GM19328 (cell line): ENCODE measurements around the gene MAGEA6.
"Not testable (repeated sequence)": the region's sequence is repeated elsewhere in the genome, so short reads cannot be mapped to it uniquely, and the experiment has no call there.

Source experiments
- ATAC-seq: cut with Tn5 transposase; IDR thresholded peaks from one replicate; pipeline ENCODE4 v1.9.1; 2021; ENCODE audit warnings: mild to moderate bottlenecking, moderate library complexity; ENCODE audit not compliant: unreplicated experiment

The MAGEA6 gene

DNA sequence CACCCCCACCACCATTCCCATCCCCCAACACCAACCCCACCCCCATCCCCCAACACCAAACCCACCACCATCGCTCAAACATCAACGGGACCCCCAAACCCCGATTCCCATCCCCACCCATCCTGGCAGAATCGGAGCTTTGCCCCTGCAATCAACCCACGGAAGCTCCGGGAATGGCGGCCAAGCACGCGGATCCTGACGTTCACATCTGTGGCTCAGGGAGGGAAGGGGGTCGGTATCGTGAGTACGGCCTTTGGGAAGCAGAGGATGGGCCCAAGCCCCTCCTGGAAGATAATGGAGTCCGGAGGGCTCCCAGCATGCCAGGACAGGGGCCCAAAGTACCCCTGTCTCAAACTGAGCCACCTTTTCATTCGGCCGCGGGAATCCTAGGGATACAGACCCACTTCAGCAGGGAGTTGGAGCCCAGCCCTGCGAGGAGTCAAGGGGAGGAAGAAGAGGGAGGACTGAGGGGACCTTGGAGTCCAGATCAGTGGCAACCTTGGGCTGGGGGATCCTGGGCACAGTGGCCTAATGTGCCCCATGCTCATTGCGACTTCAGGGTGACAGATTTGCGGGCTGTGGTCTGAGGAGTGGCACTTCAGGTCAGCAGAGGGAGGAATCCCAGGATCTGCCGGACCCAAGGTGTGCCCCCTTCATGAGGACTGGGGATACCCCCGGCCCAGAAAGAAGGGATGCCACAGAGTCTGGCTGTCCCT lies 35.2 kb downstream of the MAGEA6 start:
- not testable (repeated sequence) for ATAC-seq

DNA sequence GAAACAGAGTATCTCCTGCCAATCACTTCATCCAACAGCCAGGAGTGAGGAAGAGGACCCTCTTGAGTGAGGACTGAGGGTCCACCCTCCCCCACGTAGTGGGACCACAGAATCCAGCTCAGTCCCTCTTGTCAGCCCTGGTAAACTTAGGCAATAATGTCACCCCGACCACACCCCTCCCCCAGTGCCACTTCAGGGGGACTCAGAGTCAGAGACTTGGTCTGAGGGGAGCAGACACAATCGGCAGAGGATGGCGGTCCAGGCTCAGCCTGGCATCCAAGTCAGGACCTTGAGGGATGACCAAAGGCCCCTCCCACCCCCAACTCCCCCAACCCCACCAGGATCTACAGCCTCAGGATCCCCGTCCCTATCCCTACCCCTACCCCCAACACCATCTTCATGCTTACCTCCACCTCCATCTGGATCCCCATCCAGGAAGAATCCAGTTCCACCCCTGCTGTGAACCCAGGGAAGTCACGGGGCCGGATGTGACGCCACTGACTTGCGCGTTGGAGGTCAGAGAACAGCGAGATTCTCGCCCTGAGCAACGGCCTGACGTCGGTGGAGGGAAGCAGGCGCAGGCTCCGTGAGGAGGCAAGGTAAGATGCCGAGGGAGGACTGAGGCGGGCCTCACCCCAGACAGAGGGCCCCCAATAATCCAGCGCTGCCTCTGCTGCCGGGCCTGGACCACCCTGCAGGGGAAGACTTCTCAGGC lies 36.1 kb downstream of the MAGEA6 start, which contains the start of the genes CSAG1 and MAGEA12:
TSS of gene CSAG1 (minus strand) at position 461 of the 715 bp plus-strand sequence. CDS start 1,261 bp downstream, outside the sequence.
TSS of gene MAGEA12 (plus strand) at position 497 of the 715 bp plus-strand sequence. CDS start 2,405 bp downstream, outside the sequence.
- no peak for ATAC-seq

DNA sequence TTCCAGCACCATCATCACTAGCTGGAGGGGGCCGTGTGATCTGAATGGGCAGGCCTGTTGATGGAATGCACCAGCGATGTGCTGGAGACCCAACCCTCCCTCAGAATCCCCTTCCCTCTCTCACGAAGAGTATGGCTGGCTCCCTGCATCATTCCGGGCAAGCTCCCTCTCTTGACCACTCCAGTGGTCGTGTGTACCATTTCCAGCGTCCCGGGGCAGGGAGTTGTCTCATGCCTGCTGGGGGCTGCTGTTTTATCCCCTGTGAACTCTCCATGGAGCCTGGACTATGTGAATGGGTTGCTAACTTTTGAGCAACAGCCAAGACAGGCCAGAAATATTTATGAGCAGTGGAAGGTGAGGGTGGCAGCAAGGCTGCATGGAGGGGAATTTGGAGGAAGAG lies 44.1 kb downstream of the MAGEA6 start:
- ATAC-seq = no peak
